Measurements from ENCODE around the gene NUDCD3.

- no peak for TF ChIP-seq CTCF (IDR thresholded peaks at IDR 0.05)
- TF ChIP-seq POLR2A (IDR thresholded peaks at IDR 0.05) = no peak
- TF ChIP-seq EP300 (IDR thresholded peaks at IDR 0.05) = no peak
Measured at GRCh38 chr7:44376429-44377133, 113.9 kb downstream of the NUDCD3 start.
